ENCODE results near the gene SEC14L2. TPM values are rescaled to one million over a fixed set of nuclear protein-coding genes. Genes with fewer than 3 reads are reported as not detected.

The SEC14L2 gene
- total and polyA plus RNA-seq, 4 donors, result 6.5 to 110 (median 49.6) TPM

- no peak overlapping the region for H3K27ac ChIP-seq (ENCODE audit: low read depth in 1 of 2, low read length in 2 of 2)
- TF ChIP-seq FOXA1 (IDR thresholded peaks at IDR 0.05), result no peak
- TF ChIP-seq EGR1 (IDR thresholded peaks at IDR 0.05; ENCODE audit: low read depth in 2 of 2), result no peak
- no peak for TF ChIP-seq NR2F2 (IDR thresholded peaks at IDR 0.05)
- TF ChIP-seq MAX (IDR thresholded peaks at IDR 0.05), result no peak
- no peak for TF ChIP-seq ZBTB33 (IDR thresholded peaks at IDR 0.05)
- TF ChIP-seq, protein P1, sequence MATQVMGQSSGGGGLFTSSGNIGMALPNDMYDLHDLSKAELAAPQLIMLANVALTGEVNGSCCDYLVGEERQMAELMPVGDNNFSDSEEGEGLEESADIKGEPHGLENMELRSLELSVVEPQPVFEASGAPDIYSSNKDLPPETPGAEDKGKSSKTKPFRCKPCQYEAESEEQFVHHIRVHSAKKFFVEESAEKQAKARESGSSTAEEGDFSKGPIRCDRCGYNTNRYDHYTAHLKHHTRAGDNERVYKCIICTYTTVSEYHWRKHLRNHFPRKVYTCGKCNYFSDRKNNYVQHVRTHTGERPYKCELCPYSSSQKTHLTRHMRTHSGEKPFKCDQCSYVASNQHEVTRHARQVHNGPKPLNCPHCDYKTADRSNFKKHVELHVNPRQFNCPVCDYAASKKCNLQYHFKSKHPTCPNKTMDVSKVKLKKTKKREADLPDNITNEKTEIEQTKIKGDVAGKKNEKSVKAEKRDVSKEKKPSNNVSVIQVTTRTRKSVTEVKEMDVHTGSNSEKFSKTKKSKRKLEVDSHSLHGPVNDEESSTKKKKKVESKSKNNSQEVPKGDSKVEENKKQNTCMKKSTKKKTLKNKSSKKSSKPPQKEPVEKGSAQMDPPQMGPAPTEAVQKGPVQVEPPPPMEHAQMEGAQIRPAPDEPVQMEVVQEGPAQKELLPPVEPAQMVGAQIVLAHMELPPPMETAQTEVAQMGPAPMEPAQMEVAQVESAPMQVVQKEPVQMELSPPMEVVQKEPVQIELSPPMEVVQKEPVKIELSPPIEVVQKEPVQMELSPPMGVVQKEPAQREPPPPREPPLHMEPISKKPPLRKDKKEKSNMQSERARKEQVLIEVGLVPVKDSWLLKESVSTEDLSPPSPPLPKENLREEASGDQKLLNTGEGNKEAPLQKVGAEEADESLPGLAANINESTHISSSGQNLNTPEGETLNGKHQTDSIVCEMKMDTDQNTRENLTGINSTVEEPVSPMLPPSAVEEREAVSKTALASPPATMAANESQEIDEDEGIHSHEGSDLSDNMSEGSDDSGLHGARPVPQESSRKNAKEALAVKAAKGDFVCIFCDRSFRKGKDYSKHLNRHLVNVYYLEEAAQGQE (IDR thresholded peaks at IDR 0.05), result no peak
- TF ChIP-seq, protein P2, sequence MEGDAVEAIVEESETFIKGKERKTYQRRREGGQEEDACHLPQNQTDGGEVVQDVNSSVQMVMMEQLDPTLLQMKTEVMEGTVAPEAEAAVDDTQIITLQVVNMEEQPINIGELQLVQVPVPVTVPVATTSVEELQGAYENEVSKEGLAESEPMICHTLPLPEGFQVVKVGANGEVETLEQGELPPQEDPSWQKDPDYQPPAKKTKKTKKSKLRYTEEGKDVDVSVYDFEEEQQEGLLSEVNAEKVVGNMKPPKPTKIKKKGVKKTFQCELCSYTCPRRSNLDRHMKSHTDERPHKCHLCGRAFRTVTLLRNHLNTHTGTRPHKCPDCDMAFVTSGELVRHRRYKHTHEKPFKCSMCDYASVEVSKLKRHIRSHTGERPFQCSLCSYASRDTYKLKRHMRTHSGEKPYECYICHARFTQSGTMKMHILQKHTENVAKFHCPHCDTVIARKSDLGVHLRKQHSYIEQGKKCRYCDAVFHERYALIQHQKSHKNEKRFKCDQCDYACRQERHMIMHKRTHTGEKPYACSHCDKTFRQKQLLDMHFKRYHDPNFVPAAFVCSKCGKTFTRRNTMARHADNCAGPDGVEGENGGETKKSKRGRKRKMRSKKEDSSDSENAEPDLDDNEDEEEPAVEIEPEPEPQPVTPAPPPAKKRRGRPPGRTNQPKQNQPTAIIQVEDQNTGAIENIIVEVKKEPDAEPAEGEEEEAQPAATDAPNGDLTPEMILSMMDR (IDR thresholded peaks at IDR 0.05; ENCODE audit: low read depth, low read length, missing input control), result no peak
- TF ChIP-seq RXRA (IDR thresholded peaks at IDR 0.05), result no peak
- no peak for TF ChIP-seq HNF4G (IDR thresholded peaks at IDR 0.05)
- no peak for TF ChIP-seq ATF3 (IDR thresholded peaks at IDR 0.05)
- TF ChIP-seq FOXA2 (IDR thresholded peaks at IDR 0.05), result no peak
- TF ChIP-seq HNF4A (conservative IDR thresholded peaks at IDR 0.05), result no peak
- no peak for TF ChIP-seq JUND (IDR thresholded peaks at IDR 0.05)
- no peak for TF ChIP-seq YY1 (IDR thresholded peaks at IDR 0.05)
- no peak for TF ChIP-seq RAD21 (IDR thresholded peaks at IDR 0.05)
- no peak for TF ChIP-seq TAF1 (conservative IDR thresholded peaks at IDR 0.05)
- no peak for TF ChIP-seq GABPA (IDR thresholded peaks at IDR 0.05 in 1 of 2, conservative IDR thresholded peaks at IDR 0.05 in 1 of 2)
- TF ChIP-seq SP1 (IDR thresholded peaks at IDR 0.05), result no peak
- no peak overlapping the region for H3K4me3 ChIP-seq (ENCODE audit: low read depth in 1 of 3, low read length in 3 of 3)
- H3K27me3 ChIP-seq (ENCODE audit: control insufficient read depth in 4 of 4, insufficient read depth in 4 of 4, low read length in 3 of 4), result no peaks in the 10 kb centered on the region
- H3K9me3 ChIP-seq (ENCODE audit: control insufficient read depth in 4 of 4, low read length in 3 of 4), result no peaks in the 10 kb centered on the region
- no peak overlapping the region for H3K9ac ChIP-seq (ENCODE audit: low read depth in 1 of 2, low read length in 2 of 2)
- H3K36me3 ChIP-seq (ENCODE audit: control insufficient read depth in 4 of 4, insufficient read depth in 3 of 4, low read depth in 1 of 4, low read length in 3 of 4), result peaks cover 33 to 86% (median 67%) of the 10 kb centered on the region in 4 donors
- no peak for DNase-seq (ENCODE audit: low spot score)
- 85% methylated on average over 5 of the region's 5 CpGs for WGBS
- no peaks in the 10 kb centered on the region for H3K4me1 ChIP-seq (ENCODE audit: control insufficient read depth in 4 of 4, insufficient read depth in 4 of 4, low read length in 3 of 4)
Measured at GRCh38 chr22:30347255-30347892, 49.4 kb upstream of the SEC14L2 start.
